Liver (tissue), 9 donors: ENCODE results near the gene ETFA. TPM values are rescaled to one million over a fixed set of nuclear protein-coding genes. Genes with fewer than 3 reads are reported as not detected.

Experiments
- DNase-seq: peaks from one replicate; pipeline ENCODE4 v3.0.0-alpha.2; 2017; ENCODE audit warnings: low spot score
- H3K27ac ChIP-seq, 2 donors: one replicate each; pipeline ENCODE4 v1.7.0; 2013; ENCODE audit warnings: inconsistent platforms in 2 of 2, low read length in 2 of 2, control low read depth in 1 of 2, low read depth in 1 of 2, mild to moderate bottlenecking in 1 of 2
- H3K27me3 ChIP-seq, 4 donors: one replicate each; pipeline versions ENCODE4 v1.6.1 to v1.7.0; 2013; ENCODE audit warnings: low read length in 3 of 4, inconsistent platforms in 1 of 4, mild to moderate bottlenecking in 1 of 4, moderate library complexity in 1 of 4; ENCODE audit not compliant: control insufficient read depth in 4 of 4, insufficient read depth in 4 of 4
- H3K36me3 ChIP-seq, 4 donors: one replicate each; pipeline versions ENCODE4 v1.6.1 to v1.7.0; 2013; ENCODE audit warnings: low read length in 3 of 4, mild to moderate bottlenecking in 3 of 4, low read depth in 1 of 4, moderate library complexity in 1 of 4; ENCODE audit not compliant: control insufficient read depth in 4 of 4, insufficient read depth in 3 of 4
- H3K4me1 ChIP-seq, 4 donors: one replicate each; pipeline versions ENCODE4 v1.6.1 to v1.7.0; 2013; ENCODE audit warnings: low read length in 3 of 4, mild to moderate bottlenecking in 3 of 4, moderate library complexity in 1 of 4; ENCODE audit not compliant: control insufficient read depth in 4 of 4, insufficient read depth in 4 of 4
- H3K4me3 ChIP-seq, 3 donors: one replicate each; pipeline versions ENCODE4 v1.6.1 to v1.7.0; 2013; ENCODE audit warnings: low read length in 3 of 3, control low read depth in 1 of 3, low read depth in 1 of 3, mild to moderate bottlenecking in 1 of 3
- H3K9ac ChIP-seq, 2 donors: one replicate each; pipeline ENCODE4 v1.7.0; 2013; ENCODE audit warnings: low read length in 2 of 2, mild to moderate bottlenecking in 2 of 2, moderate library complexity in 2 of 2, control low read depth in 1 of 2, low read depth in 1 of 2
- H3K9me3 ChIP-seq, 4 donors: one replicate each; pipeline versions ENCODE4 v1.6.1 to v1.7.0; 2013; ENCODE audit warnings: low read length in 3 of 4; ENCODE audit not compliant: control insufficient read depth in 4 of 4
- EGR1 ChIP-seq, 2 donors: IDR thresholded peaks; 2 replicates each; pipeline ENCODE4 v1.6.1; 2016 to 2018; ENCODE audit warnings: antibody characterized with exemption in 2 of 2, low read depth in 2 of 2
- FOXA1 ChIP-seq: IDR thresholded peaks from 2 replicates; pipeline ENCODE4 v1.6.1; 2016; ENCODE audit warnings: antibody characterized with exemption
- GABPA ChIP-seq, 2 donors: IDR thresholded peaks in 1 of 2; conservative IDR thresholded peaks in 1 of 2; 2 replicates each; pipeline ENCODE4 v1.6.1; 2016; ENCODE audit warnings: antibody characterized with exemption in 2 of 2, mild to moderate bottlenecking in 1 of 2, moderate library complexity in 1 of 2
- HNF4A ChIP-seq, 2 donors: conservative IDR thresholded peaks; 2 replicates each; pipeline ENCODE4 v1.6.1; 2016; ENCODE audit warnings: antibody characterized with exemption in 2 of 2, mild to moderate bottlenecking in 2 of 2
- HNF4G ChIP-seq: IDR thresholded peaks from 2 replicates; pipeline ENCODE4 v1.6.1; 2016; ENCODE audit warnings: antibody characterized with exemption
- JUND ChIP-seq, 2 donors: IDR thresholded peaks; 2 replicates each; pipeline ENCODE4 v1.6.1; 2016; ENCODE audit warnings: antibody characterized with exemption in 2 of 2
- NR2F2 ChIP-seq: IDR thresholded peaks from 2 replicates; pipeline ENCODE4 v1.6.1; 2016; ENCODE audit warnings: antibody characterized with exemption
- RAD21 ChIP-seq, 2 donors: IDR thresholded peaks; 2 replicates each; pipeline ENCODE4 v1.6.1; 2016; ENCODE audit warnings: antibody characterized with exemption in 2 of 2, mild to moderate bottlenecking in 2 of 2
- RXRA ChIP-seq, 2 donors: IDR thresholded peaks; 2 replicates each; pipeline ENCODE4 v1.6.1; 2017 to 2018; ENCODE audit warnings: antibody characterized with exemption in 2 of 2, mild to moderate bottlenecking in 1 of 2
- YY1 ChIP-seq: IDR thresholded peaks from 2 replicates; pipeline ENCODE4 v1.6.1; 2016; ENCODE audit warnings: antibody characterized with exemption, mild to moderate bottlenecking
- WGBS: extraction: QIAGEN DNeasy Blood & Tissue Kit; methylation state at CpG from one replicate; pipeline ENCODE4 v1.1.7; 2013; 5-methylcytosine and 5-hydroxymethylcytosine counted together
- polyA plus RNA-seq, 2 donors: library from polyadenylated mRNA; stranded (reverse) in 1 of 2; unstranded in 1 of 2; fragments of 200-250 nt in 1 of 2; fragments of >200 nt in 1 of 2; fragmentation: Nextera tagmentation in 1 of 2; extraction: Ambion mirVana in 1 of 2; gene quantifications; one replicate each; pipeline versions ENCODE4 v1.2.1 to v1.2.3, GENCODE V29; 2013 to 2015
- total RNA-seq, 2 donors: library from RNA; depleted of rRNA; stranded (reverse); fragments of >200 nt; gene quantifications; one replicate each; pipeline ENCODE4 v1.2.3, GENCODE V29; 2014
- TF ChIP-seq, protein P1 (sequence below): IDR thresholded peaks from 2 replicates; pipeline ENCODE4 v1.6.1; 2016; ENCODE audit warnings: antibody characterized with exemption
- TF ChIP-seq, protein P2 (sequence below): IDR thresholded peaks from 2 replicates; pipeline ENCODE4 v1.6.1; 2016; ENCODE audit warnings: antibody characterized with exemption
- TF ChIP-seq, protein P3 (sequence below): fragments of 150-350 bp; IDR thresholded peaks from 2 replicates; pipeline ENCODE4 v1.5.1; 2017; ENCODE audit warnings: improper control_type of control experiment, low read depth, low read length; ENCODE audit not compliant: missing input control
- TF ChIP-seq, protein P4 (sequence below): IDR thresholded peaks from 2 replicates; pipeline ENCODE4 v1.6.1; 2016; ENCODE audit warnings: antibody characterized with exemption, mild to moderate bottlenecking
- TF ChIP-seq, protein P5 (sequence below): IDR thresholded peaks from 2 replicates; pipeline ENCODE4 v1.6.1; 2016; ENCODE audit warnings: antibody characterized with exemption
- donor health status: healthy.
- donor health status: healthy.
- donor health status: healthy.
- donor health status: healthy.
- donor health status: healthy.

ETFA gene
- total and polyA plus RNA-seq, 4 donors: 92.6 to 342 (median 289) TPM

DNA sequence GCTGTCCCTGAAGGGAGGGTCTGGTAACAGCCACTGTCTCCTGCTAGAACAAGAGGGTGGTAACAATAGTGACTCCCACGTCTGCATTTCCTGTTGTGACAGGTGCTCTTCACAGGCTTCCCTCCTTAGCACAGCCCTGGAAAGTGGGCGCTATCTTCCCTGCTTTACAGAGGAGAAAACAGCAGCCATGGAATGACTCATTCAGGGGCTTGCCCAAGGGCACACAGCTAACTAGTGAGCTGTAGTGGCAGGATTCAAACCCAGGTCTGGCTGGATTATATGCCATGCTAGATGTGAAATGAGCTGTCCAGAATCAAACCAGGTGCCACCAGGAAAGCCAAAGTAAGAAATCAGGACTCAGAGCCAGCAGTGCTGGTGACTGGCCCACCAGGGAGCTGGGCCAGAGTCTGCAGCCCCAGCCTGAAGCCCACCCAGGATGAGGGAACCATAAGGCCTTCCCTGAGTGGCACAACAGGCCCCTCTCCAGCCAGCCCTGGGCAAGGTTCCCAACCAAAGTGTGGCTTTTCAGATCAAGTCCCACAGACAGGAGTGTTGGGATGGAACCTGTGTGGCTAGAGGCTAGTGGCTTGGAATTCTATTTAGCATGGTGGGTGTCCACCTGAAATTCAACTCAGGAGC is 102.4 kb downstream of the ETFA start:
- TF ChIP-seq, protein P1, sequence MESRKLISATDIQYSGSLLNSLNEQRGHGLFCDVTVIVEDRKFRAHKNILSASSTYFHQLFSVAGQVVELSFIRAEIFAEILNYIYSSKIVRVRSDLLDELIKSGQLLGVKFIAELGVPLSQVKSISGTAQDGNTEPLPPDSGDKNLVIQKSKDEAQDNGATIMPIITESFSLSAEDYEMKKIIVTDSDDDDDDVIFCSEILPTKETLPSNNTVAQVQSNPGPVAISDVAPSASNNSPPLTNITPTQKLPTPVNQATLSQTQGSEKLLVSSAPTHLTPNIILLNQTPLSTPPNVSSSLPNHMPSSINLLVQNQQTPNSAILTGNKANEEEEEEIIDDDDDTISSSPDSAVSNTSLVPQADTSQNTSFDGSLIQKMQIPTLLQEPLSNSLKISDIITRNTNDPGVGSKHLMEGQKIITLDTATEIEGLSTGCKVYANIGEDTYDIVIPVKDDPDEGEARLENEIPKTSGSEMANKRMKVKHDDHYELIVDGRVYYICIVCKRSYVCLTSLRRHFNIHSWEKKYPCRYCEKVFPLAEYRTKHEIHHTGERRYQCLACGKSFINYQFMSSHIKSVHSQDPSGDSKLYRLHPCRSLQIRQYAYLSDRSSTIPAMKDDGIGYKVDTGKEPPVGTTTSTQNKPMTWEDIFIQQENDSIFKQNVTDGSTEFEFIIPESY: no peak
- TF ChIP-seq, protein P2, sequence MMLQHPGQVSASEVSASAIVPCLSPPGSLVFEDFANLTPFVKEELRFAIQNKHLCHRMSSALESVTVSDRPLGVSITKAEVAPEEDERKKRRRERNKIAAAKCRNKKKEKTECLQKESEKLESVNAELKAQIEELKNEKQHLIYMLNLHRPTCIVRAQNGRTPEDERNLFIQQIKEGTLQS: no peak
- TF ChIP-seq YY1: no peak
- WGBS: 90% methylated on average over 2 of the region's 2 CpGs
- Histone ChIP-seq H3K9me3 (no peaks in the 10 kb centered on the region), H3K4me3 (no peak overlapping the region), H3K36me3 (peaks cover 2 to 56% (median 24%) of the 10 kb centered on the region in 4 donors), H3K4me1 (no peaks in the 10 kb centered on the region), H3K27ac (no peak overlapping the region), H3K9ac (no peak overlapping the region), H3K27me3 (no peaks in the 10 kb centered on the region)
- no peak for DNase-seq

DNA sequence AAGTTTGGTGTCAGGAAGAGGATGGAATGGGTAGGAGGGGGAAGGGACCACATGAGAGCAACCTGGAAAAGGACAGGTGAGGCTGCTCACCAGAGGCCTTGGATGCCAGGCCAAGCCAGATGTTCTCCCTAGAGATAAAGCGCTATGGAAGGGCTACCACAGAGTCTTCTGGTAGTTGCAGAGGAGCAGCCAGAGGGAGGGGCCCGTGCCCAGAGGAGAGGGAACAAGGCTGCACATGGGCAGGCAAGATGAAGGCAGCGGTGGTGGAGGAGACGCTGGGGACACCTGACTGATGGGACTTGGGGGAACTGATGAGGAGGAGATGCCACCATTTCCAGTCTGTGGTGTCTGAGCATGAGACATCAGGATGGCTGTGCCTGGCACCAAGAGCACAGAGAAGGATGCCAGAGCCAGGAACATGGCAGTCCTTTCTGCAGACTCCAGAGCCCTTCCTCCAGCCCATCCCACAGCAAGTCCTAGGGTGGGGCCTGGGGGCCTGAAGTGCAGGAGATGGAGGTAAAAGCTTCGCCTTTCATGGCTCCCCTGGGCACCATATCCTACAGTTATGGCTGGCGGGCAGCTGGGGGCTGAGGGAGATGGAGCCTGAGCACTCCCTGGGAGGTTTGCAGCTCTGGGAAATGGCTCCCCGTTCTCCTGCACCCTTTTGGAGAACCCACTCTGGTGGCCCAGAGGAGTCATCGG is 103.0 kb downstream of the ETFA start:
- no peaks in the 10 kb centered on the region for H3K27me3 ChIP-seq
- H3K27ac ChIP-seq: no peak overlapping the region
- H3K4me3 ChIP-seq: no peak overlapping the region
- no peak for DNase-seq
- H3K9me3 ChIP-seq: no peaks in the 10 kb centered on the region
- H3K9ac ChIP-seq: no peak overlapping the region
- no peaks in the 10 kb centered on the region for H3K4me1 ChIP-seq
- no peak for TF ChIP-seq GABPA (IDR thresholded peaks at IDR 0.05 in 1 of 2, conservative IDR thresholded peaks at IDR 0.05 in 1 of 2)
- no peak for TF ChIP-seq EGR1 (IDR thresholded peaks at IDR 0.05; ENCODE audit: low read depth in 2 of 2)
- TF ChIP-seq JUND (IDR thresholded peaks at IDR 0.05): no peak
- TF ChIP-seq RAD21 (IDR thresholded peaks at IDR 0.05): no peak
- no peak for TF ChIP-seq NR2F2
- TF ChIP-seq, protein P3, sequence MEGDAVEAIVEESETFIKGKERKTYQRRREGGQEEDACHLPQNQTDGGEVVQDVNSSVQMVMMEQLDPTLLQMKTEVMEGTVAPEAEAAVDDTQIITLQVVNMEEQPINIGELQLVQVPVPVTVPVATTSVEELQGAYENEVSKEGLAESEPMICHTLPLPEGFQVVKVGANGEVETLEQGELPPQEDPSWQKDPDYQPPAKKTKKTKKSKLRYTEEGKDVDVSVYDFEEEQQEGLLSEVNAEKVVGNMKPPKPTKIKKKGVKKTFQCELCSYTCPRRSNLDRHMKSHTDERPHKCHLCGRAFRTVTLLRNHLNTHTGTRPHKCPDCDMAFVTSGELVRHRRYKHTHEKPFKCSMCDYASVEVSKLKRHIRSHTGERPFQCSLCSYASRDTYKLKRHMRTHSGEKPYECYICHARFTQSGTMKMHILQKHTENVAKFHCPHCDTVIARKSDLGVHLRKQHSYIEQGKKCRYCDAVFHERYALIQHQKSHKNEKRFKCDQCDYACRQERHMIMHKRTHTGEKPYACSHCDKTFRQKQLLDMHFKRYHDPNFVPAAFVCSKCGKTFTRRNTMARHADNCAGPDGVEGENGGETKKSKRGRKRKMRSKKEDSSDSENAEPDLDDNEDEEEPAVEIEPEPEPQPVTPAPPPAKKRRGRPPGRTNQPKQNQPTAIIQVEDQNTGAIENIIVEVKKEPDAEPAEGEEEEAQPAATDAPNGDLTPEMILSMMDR: no peak
- TF ChIP-seq HNF4G: no peak
- no peak for TF ChIP-seq RXRA (IDR thresholded peaks at IDR 0.05)
- TF ChIP-seq HNF4A (conservative IDR thresholded peaks at IDR 0.05): no peak
- TF ChIP-seq, protein P4, sequence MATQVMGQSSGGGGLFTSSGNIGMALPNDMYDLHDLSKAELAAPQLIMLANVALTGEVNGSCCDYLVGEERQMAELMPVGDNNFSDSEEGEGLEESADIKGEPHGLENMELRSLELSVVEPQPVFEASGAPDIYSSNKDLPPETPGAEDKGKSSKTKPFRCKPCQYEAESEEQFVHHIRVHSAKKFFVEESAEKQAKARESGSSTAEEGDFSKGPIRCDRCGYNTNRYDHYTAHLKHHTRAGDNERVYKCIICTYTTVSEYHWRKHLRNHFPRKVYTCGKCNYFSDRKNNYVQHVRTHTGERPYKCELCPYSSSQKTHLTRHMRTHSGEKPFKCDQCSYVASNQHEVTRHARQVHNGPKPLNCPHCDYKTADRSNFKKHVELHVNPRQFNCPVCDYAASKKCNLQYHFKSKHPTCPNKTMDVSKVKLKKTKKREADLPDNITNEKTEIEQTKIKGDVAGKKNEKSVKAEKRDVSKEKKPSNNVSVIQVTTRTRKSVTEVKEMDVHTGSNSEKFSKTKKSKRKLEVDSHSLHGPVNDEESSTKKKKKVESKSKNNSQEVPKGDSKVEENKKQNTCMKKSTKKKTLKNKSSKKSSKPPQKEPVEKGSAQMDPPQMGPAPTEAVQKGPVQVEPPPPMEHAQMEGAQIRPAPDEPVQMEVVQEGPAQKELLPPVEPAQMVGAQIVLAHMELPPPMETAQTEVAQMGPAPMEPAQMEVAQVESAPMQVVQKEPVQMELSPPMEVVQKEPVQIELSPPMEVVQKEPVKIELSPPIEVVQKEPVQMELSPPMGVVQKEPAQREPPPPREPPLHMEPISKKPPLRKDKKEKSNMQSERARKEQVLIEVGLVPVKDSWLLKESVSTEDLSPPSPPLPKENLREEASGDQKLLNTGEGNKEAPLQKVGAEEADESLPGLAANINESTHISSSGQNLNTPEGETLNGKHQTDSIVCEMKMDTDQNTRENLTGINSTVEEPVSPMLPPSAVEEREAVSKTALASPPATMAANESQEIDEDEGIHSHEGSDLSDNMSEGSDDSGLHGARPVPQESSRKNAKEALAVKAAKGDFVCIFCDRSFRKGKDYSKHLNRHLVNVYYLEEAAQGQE: no peak
- TF ChIP-seq, protein P1: no peak
- TF ChIP-seq, protein P5, sequence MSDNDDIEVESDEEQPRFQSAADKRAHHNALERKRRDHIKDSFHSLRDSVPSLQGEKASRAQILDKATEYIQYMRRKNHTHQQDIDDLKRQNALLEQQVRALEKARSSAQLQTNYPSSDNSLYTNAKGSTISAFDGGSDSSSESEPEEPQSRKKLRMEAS: no peak
- no peak for TF ChIP-seq FOXA1
- H3K36me3 ChIP-seq: peaks cover 0 to 56% (median 21%) of the 10 kb centered on the region in 4 donors
- 98% methylated on average over 8 of the region's 8 CpGs for WGBS
